OCI-LY7 (cell line): ENCODE data around the gene DMRT3. TPM values are rescaled to one million over a fixed set of nuclear protein-coding genes. Genes with fewer than 3 reads are reported as not detected.

Experiments
- BruUV-seq: library from RNA; stranded (reverse); fragments of 400-500 nt; replicated peaks from 2 replicates; lab custom pipeline; 2021; lab: Mats Ljungman, UMichigan
- CTCF ChIA-PET: fragments of 300-600 bp; sonication (Branson Sonifier 250); formaldehyde crosslinking; loops from one replicate; lab custom pipeline; 2022; ENCODE audit warnings: antibody characterized with exemption; ENCODE audit not compliant: unreplicated experiment; lab: Charles Lee
- POLR2A ChIA-PET: fragments of 300-600 bp; sonication (Branson Sonifier 250); formaldehyde crosslinking; loops from one replicate; lab custom pipeline; 2022; ENCODE audit warnings: antibody characterized with exemption; lab: Charles Lee
- DNase-seq: peaks from one replicate; pipeline ENCODE4 v3.0.0-alpha.2; 2015; ENCODE audit warnings: low spot score
- H2AFZ ChIP-seq: fragments of 200-600 bp; sonication (generic), shearing (Covaris generic); 2 replicates; pipeline ENCODE4 v1.6.1; 2014; ENCODE audit warnings: mild to moderate bottlenecking, antibody characterized with exemption, low read length, moderate library complexity
- H3K27ac ChIP-seq: fragments of 200-600 bp; sonication (generic); 2 replicates; pipeline ENCODE4 v1.5.1; 2014; ENCODE audit warnings: mixed run types, low read depth, mild to moderate bottlenecking, moderate library complexity, low read length, inconsistent platforms; ENCODE audit not compliant: poor library complexity, severe bottlenecking
- H3K36me3 ChIP-seq: fragments of 200-600 bp; sonication (generic); 2 replicates; pipeline ENCODE4 v1.6.1; 2014; ENCODE audit warnings: mild to moderate bottlenecking, antibody characterized with exemption, low read length, moderate library complexity, mixed read lengths; ENCODE audit not compliant: insufficient read depth
- H3K4me1 ChIP-seq: fragments of 200-600 bp; sonication (generic); 2 replicates; pipeline ENCODE4 v1.5.1; 2014; ENCODE audit warnings: mild to moderate bottlenecking, low read length; ENCODE audit not compliant: insufficient read depth, poor library complexity, severe bottlenecking
- H3K4me2 ChIP-seq: fragments of 200-600 bp; sonication (generic); 2 replicates; pipeline ENCODE4 v1.6.1; 2014; ENCODE audit warnings: mild to moderate bottlenecking, low read length
- H3K4me3 ChIP-seq: fragments of 200-600 bp; sonication (generic); 2 replicates; pipeline ENCODE4 v1.5.1; 2014; ENCODE audit warnings: mild to moderate bottlenecking, low read depth, low read length; ENCODE audit not compliant: poor library complexity, severe bottlenecking
- H3K79me2 ChIP-seq: fragments of 200-600 bp; sonication (generic); 2 replicates; pipeline ENCODE4 v1.6.1; 2016; ENCODE audit warnings: low read depth, mild to moderate bottlenecking, low read length, moderate library complexity, mixed read lengths; ENCODE audit not compliant: insufficient read depth
- H3K9me2 ChIP-seq: fragments of 200-600 bp; sonication (generic); 2 replicates; pipeline ENCODE4 v1.6.1; 2016; ENCODE audit warnings: mild to moderate bottlenecking, low read length, mixed read lengths; ENCODE audit not compliant: insufficient read depth
- H3K9me3 ChIP-seq: fragments of 200-600 bp; sonication (generic); 2 replicates; pipeline ENCODE4 v1.6.1; 2014; ENCODE audit warnings: mild to moderate bottlenecking, mixed run types, low read length, mixed read lengths
- H4K20me1 ChIP-seq: fragments of 200-600 bp; sonication (generic); 2 replicates; pipeline ENCODE4 v1.6.1; 2014; ENCODE audit warnings: mild to moderate bottlenecking, antibody characterized with exemption, low read length, moderate library complexity, mixed read lengths; ENCODE audit not compliant: insufficient read depth
- CTCF ChIP-seq: fragments of 200-600 bp; sonication (generic); conservative IDR thresholded peaks from 2 replicates; pipeline ENCODE4 v1.5.1; 2014; ENCODE audit warnings: mild to moderate bottlenecking, antibody characterized with exemption, low read length, moderate library complexity, mixed read lengths
- EZH2phosphoT487 ChIP-seq: fragments of 200-600 bp; sonication (generic); IDR thresholded peaks from 2 replicates; pipeline ENCODE4 v1.6.1; 2018; ENCODE audit warnings: low read depth, borderline replicate concordance, mild to moderate bottlenecking, mixed run types, antibody characterized with exemption, low read length, moderate library complexity, mixed read lengths
- intact Hi-C: fragments of 100-400 bp; cut with micrococcal nuclease; formaldehyde crosslinking; loops from one replicate; pipeline ENCODE4 v1.10.0; 2022; ENCODE audit not compliant: unreplicated experiment
- total RNA-seq, 2 experiments: library from RNA; depleted of rRNA in 1 of 2; stranded (reverse); fragments of >200 nt in 1 of 2; shearing (Covaris generic) in 1 of 2; gene quantifications; 2 replicates each; pipeline ENCODE4 v1.2.3, GENCODE V29; 2014 to 2022

DMRT3 gene
- total RNA-seq, 2 experiments from 2014 or later = not detected

DNA sequence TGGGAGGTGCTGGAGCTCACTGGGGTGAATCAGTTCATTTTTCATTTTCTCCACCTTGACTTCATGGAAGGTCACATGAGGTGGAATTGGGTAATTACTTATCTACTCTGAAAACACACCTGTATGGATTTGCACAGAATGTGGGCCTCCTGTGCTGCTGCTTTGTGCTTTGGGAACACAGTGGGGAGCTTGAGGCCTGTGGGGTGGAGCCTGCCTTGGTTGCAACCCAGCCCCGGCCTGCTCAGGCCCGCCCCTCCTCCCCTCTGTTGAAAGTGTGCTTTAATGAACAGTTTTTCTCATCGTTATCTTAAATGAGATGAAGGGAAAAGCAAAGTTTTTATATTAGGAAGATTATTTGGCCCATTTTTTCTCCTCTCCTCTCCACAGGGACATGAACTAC, 28.5 kb upstream of the DMRT3 start:
- no peak for DNase-seq
- H3K9me3 ChIP-seq = no peaks in the 10 kb centered on the region
- H3K36me3 ChIP-seq = no peaks in the 10 kb centered on the region
- H3K4me3 ChIP-seq = no peak overlapping the region
- POLR2A ChIA-PET = interaction anchor here (0.5 kb wide), 1 partner anchor 59 kb away, joined by 3 read pairs; no protein-coding TSS in a partner anchor
- H3K4me1 ChIP-seq = no peaks in the 10 kb centered on the region
- intact Hi-C loops = no loop called here
- no peaks in the 10 kb centered on the region for H3K79me2 ChIP-seq
- CTCF ChIA-PET = no interaction called here
- no peaks in the 10 kb centered on the region for H4K20me1 ChIP-seq
- H3K4me2 ChIP-seq = no peak overlapping the region
- H3K9me2 ChIP-seq = no peaks in the 10 kb centered on the region
- no TSS peak for BruUV-seq
- TF ChIP-seq EZH2phosphoT487 = no peak
- TF ChIP-seq CTCF = no peak
- no peak overlapping the region for H3K27ac ChIP-seq
- no peak overlapping the region for H2AFZ ChIP-seq

GRCh38 chr9:948497-948896, 28.0 kb upstream of the DMRT3 start:
- no peak for TF ChIP-seq CTCF
- no peaks in the 10 kb centered on the region for H3K36me3 ChIP-seq
- no peak for DNase-seq
- ChIA-PET CTCF (no interaction called here), POLR2A (interaction anchor here (0.5 to 0.6 kb wide), 2 partner anchors 10 to 58 kb away, joined by 3 read pairs; no protein-coding TSS in a partner anchor)
- no peaks in the 10 kb centered on the region for H3K9me3 ChIP-seq
- no peak overlapping the region for H3K27ac ChIP-seq
- no TSS peak for BruUV-seq
- no peaks in the 10 kb centered on the region for H3K9me2 ChIP-seq
- H3K4me3 ChIP-seq = no peak overlapping the region
- intact Hi-C loops = no loop called here
- H3K79me2 ChIP-seq = no peaks in the 10 kb centered on the region
- H4K20me1 ChIP-seq = no peaks in the 10 kb centered on the region
- H3K4me1 ChIP-seq = no peaks in the 10 kb centered on the region
- no peak overlapping the region for H3K4me2 ChIP-seq
- H2AFZ ChIP-seq = no peak overlapping the region

DNA sequence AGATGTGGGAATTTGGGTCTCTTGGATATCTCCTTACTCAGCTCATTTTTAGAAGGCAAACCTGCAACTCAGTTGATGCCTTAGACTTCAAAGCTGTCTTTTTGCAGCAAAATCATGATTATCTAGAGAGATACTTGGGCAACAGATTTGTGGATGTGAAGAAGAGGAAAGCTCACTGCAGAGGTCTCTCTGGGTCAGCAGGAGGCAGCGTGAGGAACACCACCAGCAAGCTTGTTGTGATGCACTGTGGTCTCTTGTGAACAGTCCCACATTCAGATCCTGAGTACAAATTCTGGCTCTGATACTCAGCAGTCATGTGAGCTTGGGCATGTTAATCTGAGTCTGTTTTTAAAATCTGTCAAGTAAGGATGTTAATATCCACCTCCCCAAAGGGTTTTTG, 26.3 kb upstream of the DMRT3 start:
- no peak overlapping the region for H3K27ac ChIP-seq
- no peaks in the 10 kb centered on the region for H4K20me1 ChIP-seq
- H2AFZ ChIP-seq = no peak overlapping the region
- no peaks in the 10 kb centered on the region for H3K4me1 ChIP-seq
- intact Hi-C loops = no loop called here
- H3K4me3 ChIP-seq = no peak overlapping the region
- ChIA-PET CTCF (no interaction called here), POLR2A (no interaction called here)
- H3K79me2 ChIP-seq = no peaks in the 10 kb centered on the region
- no peaks in the 10 kb centered on the region for H3K36me3 ChIP-seq
- H3K9me2 ChIP-seq = no peaks in the 10 kb centered on the region
- no peak for DNase-seq
- H3K9me3 ChIP-seq = no peaks in the 10 kb centered on the region
- BruUV-seq = no TSS peak
- TF ChIP-seq EZH2phosphoT487 (no peak), CTCF (no peak)
- H3K4me2 ChIP-seq = no peak overlapping the region
